Stimulated activated CD4-positive, alpha-beta T cell treated with anti-CD3 and anti-CD28 coated beads, Interleukin-15, amount 100 ng/mL, for 48 hours (primary cell): ENCODE measurements around the gene AKAIN1.

Source experiments
- DNase-seq, 2 donors: peaks; one replicate each; pipeline ENCODE4 v3.0.0-alpha.2; 2020; ENCODE audit warnings: low read depth in 2 of 2

Gene AKAIN1, protein sequence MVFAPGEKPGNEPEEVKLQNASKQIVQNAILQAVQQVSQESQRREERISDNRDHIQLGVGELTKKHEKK

DNA sequence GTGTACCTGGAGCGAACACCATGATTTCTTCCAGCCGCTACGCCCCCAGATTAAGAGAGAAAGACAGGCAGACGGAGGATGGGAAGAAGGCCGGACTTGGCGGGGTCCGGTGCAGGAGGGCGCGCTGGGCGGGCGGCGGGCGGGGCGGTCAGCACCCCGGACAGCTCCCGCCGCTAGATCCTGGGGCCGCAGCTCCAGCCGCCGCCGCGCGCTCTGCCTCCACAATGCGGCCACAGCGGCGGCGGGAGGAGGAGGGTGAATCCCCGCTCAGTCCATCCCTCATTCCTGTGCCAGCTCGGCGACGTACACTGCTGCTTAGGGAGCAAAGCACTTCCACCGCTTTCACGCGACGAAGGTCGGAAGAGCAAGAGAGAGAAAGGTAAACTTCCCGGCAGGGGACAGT is at the start of gene AKAIN1:
Gene AKAIN1 (minus strand): TSS at position 226 of the 403 bp plus-strand sequence. CDS start 204 bp downstream, at position 22.
- DNase-seq = no peak

DNA sequence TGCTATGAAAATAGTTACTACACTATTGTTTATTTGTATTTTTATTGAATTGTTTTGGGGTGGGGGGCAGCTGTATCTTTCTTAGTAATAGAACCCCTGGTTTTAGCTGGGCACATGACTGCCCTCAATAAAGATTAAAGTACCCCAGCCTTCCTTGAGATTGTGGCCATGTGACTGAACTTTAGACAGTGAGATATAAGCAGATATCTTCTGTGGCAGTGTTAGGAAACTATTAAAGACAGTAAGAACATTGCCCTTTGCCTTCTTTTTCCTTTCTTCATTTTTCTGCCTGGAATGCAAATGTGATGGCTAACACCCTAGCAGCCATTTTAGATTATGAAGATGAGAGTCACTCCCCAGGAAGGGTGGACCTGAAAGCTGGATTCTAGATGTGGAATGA is 47.9 kb upstream of the AKAIN1 start:
- no peak for DNase-seq

DNA sequence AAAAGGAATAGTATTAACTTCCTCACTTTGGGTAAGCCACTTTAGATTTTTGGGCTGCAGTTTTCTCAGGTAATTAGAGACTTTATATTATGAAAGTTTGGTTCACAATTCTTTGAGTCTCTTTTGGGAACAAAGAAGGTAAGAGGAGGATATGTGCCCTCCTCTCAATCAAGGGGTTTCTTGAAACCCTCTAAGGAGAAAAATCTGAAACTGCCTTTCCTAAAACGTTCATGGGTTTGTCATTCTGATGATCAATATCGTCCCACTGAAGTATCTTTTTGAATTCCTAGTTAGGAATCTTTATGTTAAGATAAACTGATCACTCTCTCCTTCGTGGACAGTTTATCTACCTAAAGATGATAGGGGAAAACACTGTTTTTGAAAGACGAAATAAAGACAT is 42.4 kb upstream of the AKAIN1 start:
- no peak for DNase-seq

DNA sequence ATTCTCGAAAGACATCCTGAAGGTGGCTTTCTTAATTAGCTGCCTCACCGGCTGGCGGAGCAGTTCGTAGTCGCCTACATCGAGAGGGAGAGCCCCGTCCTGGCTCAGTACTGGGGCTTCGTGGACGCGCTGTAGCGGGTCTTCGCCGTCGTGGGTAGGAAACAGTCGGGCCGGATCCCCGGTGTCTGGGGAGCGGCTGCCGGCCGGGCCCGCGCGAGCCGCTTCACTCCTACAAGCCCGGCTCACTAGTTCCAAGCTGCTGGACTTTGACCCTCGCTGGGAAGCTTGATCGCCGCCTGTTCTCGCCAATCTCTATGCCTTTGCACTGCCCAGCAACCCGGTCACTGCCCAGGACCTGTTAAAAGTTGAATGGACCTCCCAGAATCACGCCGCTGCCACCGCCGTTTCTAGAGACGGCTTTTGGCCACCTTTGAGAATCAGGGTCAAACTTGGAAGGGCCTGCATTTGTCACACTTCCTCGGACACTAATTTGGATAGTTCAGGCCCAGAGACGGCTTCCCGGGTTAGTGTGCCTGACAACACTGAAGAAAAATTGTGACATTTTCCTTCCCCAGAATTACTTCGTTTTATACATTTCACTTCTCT is 41.4 kb upstream of the AKAIN1 start:
- DNase-seq = peak; percentile 12 to 16

DNA sequence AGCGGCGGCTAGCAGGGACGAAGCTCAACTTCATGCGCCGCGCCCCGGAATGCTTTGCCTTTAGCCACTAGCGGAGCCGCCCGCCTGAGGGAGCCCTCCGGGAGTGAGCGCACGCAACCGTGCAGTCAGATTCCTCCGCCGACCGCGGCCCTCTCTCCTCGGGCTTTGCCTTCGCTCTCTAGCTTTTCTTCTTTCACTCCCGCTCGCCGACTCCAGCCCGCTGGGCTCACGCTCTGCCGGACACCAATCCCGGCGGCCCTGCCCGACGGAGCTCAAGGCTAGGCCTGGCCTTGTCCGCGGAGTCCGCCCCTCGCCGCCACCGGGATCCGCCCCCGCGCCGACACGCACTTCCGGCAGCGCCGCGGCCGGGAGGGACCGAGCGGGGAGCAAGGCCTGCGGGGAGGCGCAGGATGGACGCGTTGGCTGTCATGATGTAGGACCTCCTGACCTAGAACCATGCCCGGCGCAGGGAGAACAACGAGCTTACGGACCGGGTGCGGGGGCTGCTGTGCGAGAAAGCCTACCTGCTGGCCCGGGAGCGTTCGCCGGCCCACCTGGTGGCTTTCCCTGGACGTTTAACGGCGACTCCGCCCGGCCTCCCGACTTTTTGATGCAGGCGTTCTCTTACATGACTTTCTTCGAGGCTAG is 40.8 kb upstream of the AKAIN1 start:
- DNase-seq = peak; percentile 71 to 78

DNA sequence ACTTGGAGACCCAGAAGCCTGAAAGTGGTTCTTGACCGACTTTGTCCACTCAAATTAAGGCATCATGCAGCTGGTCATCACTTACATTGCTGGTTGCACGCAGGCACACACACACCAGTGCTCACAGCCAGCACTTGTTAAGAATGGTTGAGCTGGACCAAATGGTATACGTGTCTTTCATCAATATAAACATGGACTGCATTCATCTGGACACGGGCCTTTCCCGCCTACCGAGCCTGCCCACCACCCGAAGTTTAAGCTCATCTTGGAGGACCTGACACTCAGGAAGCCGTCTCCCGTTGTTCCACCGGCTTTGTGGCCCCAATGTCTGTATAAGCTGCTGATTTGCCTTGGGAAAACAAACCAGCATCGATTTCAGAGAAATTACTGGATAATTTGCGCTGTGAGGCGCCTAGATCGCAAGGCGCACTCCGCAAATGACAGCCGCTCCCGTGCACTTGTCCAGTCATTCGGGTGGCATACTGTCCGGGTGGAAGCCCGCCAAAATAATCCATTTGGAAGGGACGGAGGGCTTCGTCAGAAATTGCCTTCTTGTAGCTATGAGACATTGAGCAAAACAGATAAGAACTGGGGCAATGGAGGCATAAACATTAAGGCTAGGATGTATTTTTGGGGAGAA is 40.1 kb upstream of the AKAIN1 start:
- DNase-seq = no peak

DNA sequence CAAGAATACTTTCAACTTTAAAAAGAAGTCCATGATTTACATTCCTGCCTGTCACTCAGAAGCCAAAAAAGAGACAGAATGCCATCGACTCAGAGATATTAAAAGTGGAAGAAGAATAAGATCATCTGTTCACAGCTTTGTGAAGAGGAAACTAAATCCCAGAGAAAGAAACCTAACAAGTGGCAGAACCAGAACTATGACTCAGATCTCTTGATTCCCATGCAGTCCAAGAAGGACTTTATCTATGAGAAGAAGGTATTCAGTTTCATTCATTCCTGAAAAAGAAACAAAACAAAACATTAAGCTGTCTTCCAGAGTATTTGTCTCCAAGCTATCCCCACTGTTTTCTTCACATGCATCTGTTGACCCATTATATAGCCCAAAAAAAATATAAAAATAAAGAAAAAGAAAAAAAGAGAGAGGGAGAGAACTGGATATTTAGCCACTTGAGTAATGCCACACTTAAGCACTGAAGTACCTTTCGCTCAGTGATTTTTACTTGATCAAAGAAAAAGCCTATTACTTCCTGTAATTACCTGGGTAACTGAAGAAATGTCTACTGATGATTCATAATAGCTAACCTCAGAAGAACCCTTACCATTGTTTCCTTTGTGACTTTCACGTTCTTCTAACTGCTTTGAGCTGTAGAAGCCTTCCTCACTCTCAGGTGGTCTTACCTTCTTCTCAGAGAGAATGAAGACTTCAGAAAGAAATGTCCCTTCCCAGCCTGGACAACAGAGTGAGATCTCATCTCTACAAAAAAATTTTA is 17.7 kb upstream of the AKAIN1 start:
- no peak for DNase-seq

DNA sequence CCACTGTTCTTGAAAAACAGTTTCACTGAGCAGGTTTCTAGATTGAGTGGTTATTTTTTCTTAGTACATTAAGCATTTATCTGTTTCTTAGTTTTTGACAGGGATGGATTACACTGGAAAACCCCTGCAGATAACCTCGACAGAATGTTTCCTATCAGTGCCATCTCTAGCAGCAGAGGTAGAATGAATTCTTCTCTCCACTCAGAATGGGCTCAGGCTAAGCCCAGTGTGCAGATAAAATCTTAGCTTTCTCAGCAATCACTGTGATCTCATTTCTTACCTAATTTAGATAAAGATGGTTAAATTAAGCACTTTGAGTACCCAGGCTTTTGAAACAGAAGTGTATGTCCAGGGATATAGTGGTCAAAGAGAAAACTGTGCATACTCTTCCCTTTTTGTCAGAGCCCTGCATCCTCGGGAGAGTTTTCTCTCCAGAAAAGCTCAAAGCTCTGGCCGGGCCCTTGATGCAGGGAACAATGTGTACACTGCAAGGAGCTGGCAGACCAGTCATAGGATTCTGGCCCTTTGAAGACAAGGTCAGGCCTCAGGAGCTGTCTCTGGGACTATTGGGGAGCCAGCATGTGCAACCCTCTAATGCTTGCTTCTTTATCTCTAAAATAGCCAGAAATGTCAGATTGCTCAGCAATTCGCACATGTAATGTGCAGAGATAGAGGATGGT is 10.6 kb upstream of the AKAIN1 start:
- no peak for DNase-seq

DNA sequence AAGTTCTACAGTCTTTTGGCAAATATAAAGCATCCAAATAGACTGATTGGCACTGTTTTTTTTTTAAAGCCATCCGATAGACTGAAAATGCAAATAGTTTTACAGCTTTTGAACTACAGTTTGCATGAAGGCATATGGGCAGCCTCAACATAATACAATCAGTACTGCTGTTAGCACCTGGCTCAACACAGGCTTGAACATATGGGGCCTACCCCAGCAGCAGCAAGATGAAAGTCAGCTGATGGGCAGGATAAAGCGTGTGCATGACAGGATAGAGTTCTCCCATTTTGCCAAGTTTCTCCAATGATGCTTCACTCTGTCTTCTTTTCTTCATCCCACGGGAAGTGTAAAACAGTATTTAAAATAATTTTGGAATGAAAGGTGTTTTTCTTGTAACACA is 1.3 kb upstream of the AKAIN1 start:
- no peak for DNase-seq

DNA sequence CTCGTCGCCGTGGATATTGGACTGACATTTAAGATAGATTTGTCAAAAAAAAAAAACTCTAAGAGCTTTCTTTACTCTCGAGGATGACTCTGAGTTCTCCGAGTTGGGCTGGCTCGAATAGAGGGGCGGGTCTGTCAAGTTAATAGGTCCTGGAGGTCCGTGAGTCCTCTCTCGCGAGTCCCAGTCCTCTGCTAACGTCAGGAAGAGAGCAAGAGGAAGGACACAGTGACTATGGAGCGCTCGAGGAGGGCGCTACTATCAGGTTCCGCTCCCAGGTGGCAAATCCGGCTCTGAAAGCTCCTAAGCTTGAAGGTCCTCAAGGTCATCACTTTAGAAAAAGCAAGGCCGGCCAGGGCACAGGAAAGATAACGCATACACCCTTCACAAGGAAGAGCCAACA is 404 bp upstream of the AKAIN1 start:
- no peak for DNase-seq

DNA sequence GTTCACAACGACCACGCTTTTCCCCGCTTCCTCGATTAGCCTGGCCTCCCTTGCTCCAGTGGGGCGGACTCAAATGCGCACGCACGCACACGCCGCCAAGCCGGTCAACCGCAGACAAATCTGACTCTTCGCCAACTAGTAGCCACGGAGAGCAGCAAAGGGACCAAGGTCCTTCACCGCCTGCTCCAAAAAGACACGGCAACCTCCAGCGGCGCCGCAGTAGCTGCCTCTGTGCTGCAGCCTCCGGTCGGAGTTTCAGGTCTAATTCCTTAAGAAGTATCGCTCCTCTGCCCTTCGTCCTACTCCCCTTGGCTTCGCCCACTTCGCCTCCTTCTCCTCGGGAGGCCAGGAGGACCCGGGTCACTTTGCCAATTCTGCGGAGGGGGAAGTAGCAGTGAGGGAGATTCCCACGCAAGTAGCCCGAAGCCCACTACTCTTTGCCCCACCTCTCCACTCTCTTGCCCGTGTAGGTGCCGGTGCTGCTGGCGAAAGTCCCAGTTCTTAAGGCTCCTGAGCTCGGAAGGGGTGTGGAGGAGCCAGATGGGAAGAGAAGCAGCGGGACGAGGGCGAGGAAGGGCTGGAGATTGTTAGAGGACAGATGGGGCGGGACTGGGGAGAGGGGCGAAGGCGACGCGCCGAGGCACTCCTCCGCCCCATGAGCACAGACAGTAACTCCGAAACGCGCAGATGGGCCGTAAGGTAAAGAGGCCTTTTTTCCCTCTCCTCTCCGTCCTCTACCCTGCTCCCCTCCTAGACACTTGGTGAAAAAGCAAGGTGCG is 615 bp downstream of the AKAIN1 start:
- DNase-seq = no peak

DNA sequence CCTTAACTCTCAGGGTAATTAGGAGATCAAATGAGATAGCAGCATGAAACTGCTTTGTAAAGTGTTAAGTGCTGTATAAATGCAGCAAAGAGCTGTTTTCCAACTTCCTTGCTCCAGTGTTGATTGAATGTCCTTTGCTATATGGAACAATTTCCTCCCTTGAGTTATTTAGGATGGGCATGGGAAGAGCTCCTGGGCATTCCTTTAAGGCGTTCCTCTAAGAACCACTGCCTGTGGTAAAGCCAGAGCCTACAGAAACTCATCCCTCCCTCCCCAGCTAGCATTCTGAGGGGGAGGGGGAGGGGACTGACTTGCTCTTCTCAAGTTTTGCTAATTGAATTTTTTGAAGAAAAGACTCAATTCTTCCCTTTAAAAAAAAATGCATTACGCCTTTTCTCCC is 1.4 kb downstream of the AKAIN1 start:
- DNase-seq = no peak

DNA sequence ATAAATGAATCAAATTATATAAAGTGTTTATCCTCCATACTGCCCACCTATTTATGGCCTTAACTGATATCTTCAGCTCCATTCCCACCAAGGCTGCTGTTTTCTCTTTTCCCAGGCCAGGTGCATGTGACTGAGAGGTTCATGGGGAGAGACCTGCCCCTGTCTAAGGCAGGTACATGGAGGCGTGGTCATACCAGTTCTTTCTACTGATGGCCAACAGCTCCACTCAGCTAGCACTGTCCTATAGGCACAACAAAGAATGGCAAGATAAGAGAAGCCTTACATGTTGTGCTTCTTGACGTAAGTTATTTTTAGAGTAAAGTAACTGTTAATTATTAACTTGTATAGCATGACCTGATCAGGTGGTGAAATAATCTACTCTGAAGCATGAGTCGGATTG is 16.8 kb downstream of the AKAIN1 start:
- DNase-seq = no peak

DNA sequence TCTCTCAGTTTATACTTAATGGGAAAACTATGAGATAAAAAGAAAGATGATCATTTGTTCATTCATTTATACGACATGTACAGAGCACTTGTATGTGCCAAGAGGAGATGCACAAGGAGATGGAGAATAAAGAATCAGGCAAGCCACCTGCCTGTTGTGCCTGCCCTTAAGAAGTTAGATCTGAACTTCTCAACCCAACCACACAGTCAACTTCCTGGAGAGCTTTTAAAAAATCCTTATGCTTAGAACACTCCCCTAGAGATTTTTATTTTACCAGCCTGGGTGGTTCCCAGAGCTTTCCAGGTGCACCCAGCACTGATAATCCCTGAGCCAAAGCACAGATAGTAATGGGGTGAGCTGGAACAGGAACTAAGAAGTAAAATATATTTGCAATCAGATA is 18.5 kb downstream of the AKAIN1 start:
- DNase-seq = no peak

DNA sequence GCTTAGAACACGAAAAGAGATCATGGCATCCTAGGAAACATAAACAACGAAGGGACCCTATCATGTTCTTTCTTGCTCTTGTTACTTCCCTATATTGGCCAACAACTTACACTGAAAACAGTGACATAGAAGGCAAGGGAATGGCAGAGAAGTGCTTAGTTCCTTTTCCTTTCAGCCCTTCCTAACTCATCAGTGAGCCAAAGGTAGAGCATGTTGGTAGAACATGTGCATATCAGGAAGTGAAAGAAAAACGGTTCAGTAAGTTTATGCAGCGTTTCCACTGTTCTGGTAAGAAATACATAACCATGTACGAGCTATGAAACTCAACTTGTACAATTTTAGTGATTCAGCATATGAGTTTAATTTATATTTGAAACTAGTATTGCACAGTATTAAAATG is 21.7 kb downstream of the AKAIN1 start:
- no peak for DNase-seq

DNA sequence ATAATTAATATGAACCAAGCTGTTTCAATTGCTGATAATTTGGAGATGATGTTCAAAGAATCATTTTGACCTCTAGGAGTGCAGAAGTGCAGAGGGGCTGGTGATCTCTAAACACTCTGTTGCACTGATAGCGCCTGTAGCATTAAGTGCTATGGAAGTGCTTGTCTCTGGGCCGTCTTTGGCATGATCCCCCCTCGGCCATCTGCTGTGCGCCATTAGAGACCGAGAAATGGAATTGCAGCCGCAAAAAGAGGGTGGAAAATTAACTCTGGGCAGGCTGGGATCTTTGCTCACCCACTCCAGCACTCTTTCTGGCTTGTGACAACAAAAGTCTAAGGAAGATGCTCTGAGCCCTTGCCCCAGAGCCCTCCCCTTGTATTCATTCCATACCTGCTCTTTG is 23.4 kb downstream of the AKAIN1 start:
- no peak for DNase-seq

DNA sequence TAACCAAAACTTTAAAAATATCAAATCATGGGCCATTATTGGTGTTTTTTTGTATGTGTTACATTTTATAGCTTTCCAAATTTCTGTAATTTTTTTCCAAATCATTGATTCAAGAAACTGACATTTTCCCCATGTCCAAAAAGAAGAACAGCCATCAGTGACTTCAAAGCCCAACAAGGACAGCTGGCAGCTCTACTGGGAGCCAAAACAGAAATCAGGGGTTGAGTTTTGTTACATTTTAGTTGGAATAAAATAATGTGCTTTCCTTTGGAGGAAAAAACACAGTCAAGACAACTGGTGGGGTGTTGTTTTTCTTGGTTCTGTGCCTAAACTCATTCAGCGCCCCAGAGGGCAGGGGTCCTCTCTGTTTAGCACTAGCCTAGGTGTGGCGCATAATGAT is 23.8 kb downstream of the AKAIN1 start:
- DNase-seq = no peak

DNA sequence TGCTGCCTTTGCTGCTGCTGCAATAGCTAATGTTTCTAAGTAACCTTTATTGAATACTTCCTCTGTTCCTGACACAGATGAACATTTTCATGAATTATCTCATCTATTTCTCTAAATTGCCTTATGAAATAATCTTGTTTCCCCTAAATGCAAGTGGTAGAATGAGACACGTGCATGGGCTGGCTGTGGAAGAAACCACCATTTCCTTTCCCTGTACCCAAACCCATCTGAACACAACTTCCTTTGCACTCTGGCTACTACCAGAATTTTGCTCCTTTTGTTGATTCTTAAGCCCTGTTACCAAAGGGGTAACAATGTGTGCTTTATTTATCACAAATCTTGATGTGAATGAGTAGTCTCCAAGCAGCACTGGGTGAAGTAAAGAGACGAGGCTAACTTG is 29.2 kb downstream of the AKAIN1 start:
- no peak for DNase-seq

DNA sequence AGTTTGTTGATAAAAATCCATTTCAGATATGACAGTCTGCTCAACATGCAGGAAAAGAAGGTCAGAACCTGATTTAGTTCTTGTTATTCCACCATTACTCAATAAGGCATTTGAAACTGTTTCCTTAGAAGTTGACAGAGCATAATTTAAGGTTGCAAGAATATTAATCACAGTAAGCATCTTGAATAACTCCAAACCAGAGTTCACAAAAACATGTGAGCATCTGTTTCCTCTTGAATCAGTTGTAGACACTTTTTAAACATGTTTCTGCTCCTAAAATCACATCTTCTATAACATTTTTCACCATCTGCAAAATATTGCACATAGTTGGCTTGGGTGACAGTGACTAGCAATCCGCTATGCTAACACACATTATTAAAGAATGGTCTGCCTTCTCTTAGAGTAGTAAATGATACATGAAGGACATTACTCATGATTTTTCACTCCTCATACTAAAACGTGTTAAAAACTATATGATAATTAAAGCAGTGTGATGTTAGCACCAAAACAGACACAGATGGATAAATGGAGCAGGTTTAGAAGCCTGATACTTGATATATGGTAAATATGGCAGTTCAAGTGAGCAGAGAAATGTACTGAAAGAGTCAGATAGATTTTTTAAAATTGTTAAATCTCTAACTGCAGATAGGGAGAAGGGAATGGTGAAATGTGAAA is 30.3 kb downstream of the AKAIN1 start:
- no peak for DNase-seq

DNA sequence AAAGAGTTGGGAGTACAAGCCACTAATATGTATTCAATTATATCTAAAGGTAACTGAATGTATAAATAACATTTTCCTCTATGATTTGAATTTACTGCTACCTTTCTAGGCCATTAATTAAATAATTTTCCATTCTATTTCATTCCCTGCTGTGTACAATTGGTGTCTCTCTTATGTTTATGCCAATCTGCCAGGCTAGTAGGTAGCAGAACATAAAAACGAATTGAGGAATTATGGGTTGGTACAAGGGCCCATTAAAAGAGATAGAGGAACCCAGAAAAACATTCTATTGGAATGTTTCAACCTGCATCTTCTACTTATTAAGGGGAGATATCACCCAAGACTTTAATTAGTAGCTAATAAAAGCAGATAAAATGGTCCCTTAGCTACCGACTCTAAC is 32.2 kb downstream of the AKAIN1 start:
- no peak for DNase-seq

DNA sequence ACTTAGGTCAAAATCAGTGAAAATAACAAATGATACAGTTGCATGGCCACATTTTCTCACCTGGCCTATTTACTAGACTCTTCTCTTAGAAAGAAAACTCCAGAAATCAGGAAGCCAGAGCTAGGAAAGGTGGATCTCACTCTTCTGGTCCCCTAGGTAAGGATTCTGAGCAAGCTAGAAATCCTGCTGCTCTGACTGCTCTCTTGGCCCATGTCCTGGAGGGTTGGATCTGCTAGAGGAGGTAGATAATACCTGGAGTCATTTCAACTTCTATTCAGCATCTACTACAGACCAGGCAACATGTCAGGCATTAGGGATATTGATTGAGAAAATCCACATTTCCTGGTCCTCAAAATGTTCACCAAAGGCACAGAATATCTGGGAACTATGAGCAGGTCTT is 34.9 kb downstream of the AKAIN1 start:
- DNase-seq = no peak
